Adrenal gland (tissue), 5 donors: ENCODE data around the gene PRKN.
"Not testable (repeated sequence)": the region's sequence is repeated elsewhere in the genome, so short reads cannot be mapped to it uniquely, and the experiment has no call there.

ENCODE experiments used
- CTCF ChIP-seq, 6 experiments: fragments of 450-650 bp in 4 of 6; fragments of 200-600 bp in 2 of 6; sonication (generic) in 1 of 6; IDR thresholded peaks; 1 replicate in 5 of 6; 2 replicates in 1 of 6; pipeline versions ENCODE4 v1.5.1 to v1.8.0; 2016 to 2021; ENCODE audit warnings: antibody characterized with exemption in 6 of 6, mild to moderate bottlenecking in 2 of 6, moderate library complexity in 1 of 6
- POLR2A ChIP-seq, 2 donors: fragments of 450-650 bp; IDR thresholded peaks; one replicate each; pipeline ENCODE4 v1.6.1; 2017; ENCODE audit warnings: antibody characterized with exemption in 2 of 2, mild to moderate bottlenecking in 2 of 2, moderate library complexity in 1 of 2
- donor health status: DM: no; HTN: no; CAD: no.

GRCh38 chr6:162390961-162391811, 336.4 kb downstream of the PRKN start:
- not testable (repeated sequence) for TF ChIP-seq POLR2A, CTCF (IDR thresholded peaks at IDR 0.05)
